HepG2 (cell line): ENCODE data around the gene DNAJC1. TPM values are rescaled to one million over a fixed set of nuclear protein-coding genes. Genes with fewer than 3 reads are reported as not detected.

ENCODE experiments used
- ATAC-seq: fragments of 200-7000 bp; cut with Tn5 transposase; 3 replicates; pipeline ENCODE4 v1.9.1; 2020; ENCODE audit warnings: mild to moderate bottlenecking, moderate library complexity
- BruUV-seq: library from RNA; stranded (reverse); fragments of 400-500 nt; replicated peaks from 2 replicates; lab custom pipeline; 2021; lab: Mats Ljungman, UMichigan
- CTCF ChIA-PET: fragments of 300-600 bp; formaldehyde crosslinking; extraction: SDS; loops from one replicate; lab custom pipeline; 2021; ENCODE audit warnings: low total read pairs, inconsistent platforms, low intra/inter-chr PET ratio; lab: Yijun Ruan, JAX
- POLR2A ChIA-PET: fragments of 350-600 bp; sonication (Branson Sonifier 250); formaldehyde crosslinking; loops from one replicate; lab custom pipeline; 2020; ENCODE audit warnings: antibody characterized with exemption, inconsistent platforms; lab: Yijun Ruan, JAX
- DNase-seq: peaks from one replicate; pipeline ENCODE4 v3.0.0-alpha.2; 2015; ENCODE audit warnings: low spot score
- FAIRE-seq: peaks from 3 replicates; lab custom pipeline; 2011; peaks lifted over from hg19 to GRCh38; lab: Jason Lieb, UNC
- H2AFZ ChIP-seq: one replicate; pipeline ENCODE4 v1.6.1; 2011; ENCODE audit warnings: low read length, inconsistent platforms
- H3K27ac ChIP-seq: fragments of 300-600 bp; 3 replicates; pipeline ENCODE4 v1.8.0; 2011; ENCODE audit warnings: mixed run types, mild to moderate bottlenecking, mixed read lengths, low read length, inconsistent platforms; ENCODE audit not compliant: insufficient read depth; ENCODE audit errors: extremely low read length
- H3K27me3 ChIP-seq, 2 experiments: fragments of 200-600 bp in 1 of 2; 2 replicates in 1 of 2; 3 replicates in 1 of 2; pipeline versions ENCODE4 v1.6.0 to v1.8.0; 2011; ENCODE audit warnings: low read length in 2 of 2, mild to moderate bottlenecking in 2 of 2, moderate library complexity in 2 of 2, inconsistent platforms in 1 of 2; ENCODE audit not compliant: insufficient read depth in 2 of 2, control insufficient read depth in 1 of 2
- H3K36me3 ChIP-seq, 2 experiments: fragments of 200-600 bp in 1 of 2; replicated peaks in 1 of 2; 2 replicates in 1 of 2; 3 replicates in 1 of 2; pipeline versions ENCODE4 v1.5.1 to v1.8.0; 2011; ENCODE audit warnings: low read length in 2 of 2, inconsistent platforms in 1 of 2; ENCODE audit not compliant: insufficient read depth in 2 of 2, control insufficient read depth in 1 of 2
- H3K4me1 ChIP-seq: 2 replicates; pipeline ENCODE4 v1.5.1; 2012; ENCODE audit warnings: low read length, inconsistent platforms; ENCODE audit not compliant: insufficient read depth
- H3K4me2 ChIP-seq: 2 replicates; pipeline ENCODE4 v1.6.0; 2011; ENCODE audit warnings: low read depth, low read length, inconsistent platforms
- H3K4me3 ChIP-seq, 3 experiments: fragments of 200-600 bp in 1 of 3; sonication (generic), shearing (Covaris generic) in 1 of 3; replicated peaks in 1 of 3; 2 replicates each; pipeline ENCODE4 v1.5.1; 2011 to 2016; ENCODE audit warnings: low read length in 3 of 3, inconsistent platforms in 2 of 3, low read depth in 2 of 3, mild to moderate bottlenecking in 2 of 3, control low read depth in 1 of 3, mixed read lengths in 1 of 3; ENCODE audit not compliant: insufficient read depth in 1 of 3
- H3K79me2 ChIP-seq: one replicate; pipeline ENCODE4 v1.6.1; 2011; ENCODE audit warnings: low read length, inconsistent platforms; ENCODE audit not compliant: insufficient read depth
- H3K9ac ChIP-seq: 2 replicates; pipeline ENCODE4 v1.6.0; 2011; ENCODE audit warnings: mild to moderate bottlenecking, low read depth, low read length, inconsistent platforms; ENCODE audit not compliant: insufficient read depth
- H3K9me3 ChIP-seq: 2 replicates; pipeline ENCODE4 v1.5.1; 2012; ENCODE audit warnings: mild to moderate bottlenecking, low read length
- H4K20me1 ChIP-seq: 2 replicates; pipeline ENCODE4 v1.6.0; 2011; ENCODE audit warnings: inconsistent platforms, mild to moderate bottlenecking, low read length, moderate library complexity; ENCODE audit not compliant: insufficient read depth
- CSRNP2 ChIP-seq: sonication (generic); formaldehyde crosslinking; conservative IDR thresholded peaks from 2 replicates; pipeline ENCODE4 v1.8.0; 2022; ENCODE audit warnings: low read depth, missing genetic modification reagents
- ETV6 ChIP-seq: sonication (generic); formaldehyde crosslinking; conservative IDR thresholded peaks from 2 replicates; pipeline ENCODE4 v1.4.0; 2020; ENCODE audit warnings: missing genetic modification reagents
- FOSL2 ChIP-seq: sonication (generic); formaldehyde crosslinking; IDR thresholded peaks from 2 replicates; pipeline ENCODE4 v1.4.0; 2020; ENCODE audit warnings: missing genetic modification reagents
- FOXA1 ChIP-seq, 2 experiments: fragments of 450-650 bp in 1 of 2; sonication (generic) in 1 of 2; formaldehyde crosslinking in 1 of 2; IDR thresholded peaks; 2 replicates each; pipeline versions ENCODE4 v1.4.0 to v1.6.1; 2016 to 2020; ENCODE audit warnings: missing genetic modification reagents in 1 of 2
- FOXM1 ChIP-seq: sonication (generic); formaldehyde crosslinking; IDR thresholded peaks from 2 replicates; pipeline ENCODE4 v1.5.0; 2020; ENCODE audit warnings: missing genetic modification reagents
- GFI1 ChIP-seq: sonication (generic); formaldehyde crosslinking; IDR thresholded peaks from 2 replicates; pipeline ENCODE4 v1.5.0; 2020; ENCODE audit warnings: missing genetic modification reagents, mild to moderate bottlenecking, borderline replicate concordance
- HNF4A ChIP-seq: sonication (generic); formaldehyde crosslinking; IDR thresholded peaks from 2 replicates; pipeline ENCODE4 v1.4.0; 2020; ENCODE audit warnings: missing genetic modification reagents
- KLF6 ChIP-seq: IDR thresholded peaks from 2 replicates; pipeline ENCODE4 v1.8.0; 2016; ENCODE audit warnings: missing biosample characterization, missing genetic modification reagents
- NCOA5 ChIP-seq: sonication (generic); formaldehyde crosslinking; IDR thresholded peaks from 2 replicates; pipeline ENCODE4 v1.4.0; 2020; ENCODE audit warnings: missing genetic modification reagents
- NFE2 ChIP-seq: sonication (generic); formaldehyde crosslinking; IDR thresholded peaks from 2 replicates; pipeline ENCODE4 v1.4.0; 2020; ENCODE audit warnings: missing genetic modification reagents
- RFX3 ChIP-seq: IDR thresholded peaks from 2 replicates; pipeline ENCODE4 v1.6.1; 2016; ENCODE audit warnings: missing biosample characterization, missing genetic modification reagents
- TAF1 ChIP-seq: sonication (generic); formaldehyde crosslinking; IDR thresholded peaks from 2 replicates; pipeline ENCODE4 v1.4.0; 2020; ENCODE audit warnings: missing genetic modification reagents
- TRIM24 ChIP-seq: sonication (generic); formaldehyde crosslinking; IDR thresholded peaks from 2 replicates; pipeline ENCODE4 v1.8.0; 2022; ENCODE audit warnings: mild to moderate bottlenecking, missing genetic modification reagents
- ZNF570 ChIP-seq: sonication (generic); formaldehyde crosslinking; IDR thresholded peaks from 2 replicates; pipeline ENCODE4 v1.4.0; 2020; ENCODE audit warnings: mild to moderate bottlenecking, missing genetic modification reagents, borderline replicate concordance
- WGBS: methylation state at CpG from one replicate; pipeline ENCODE4 v1.1.6; 2017; ENCODE audit warnings: low lambda C conversion rate; 5-methylcytosine and 5-hydroxymethylcytosine counted together
- in situ Hi-C: cut with HindIII; loops from 2 replicates; pipeline ENCODE4 v1.10.0; 2017; ENCODE audit warnings: low pct_unique_long_range_greater_than_20kb; ENCODE audit not compliant: extremely low pct_ligation_motif_present
- intact Hi-C: fragments of 100-400 bp; cut with micrococcal nuclease; formaldehyde crosslinking; loops from one replicate; pipeline ENCODE4 v1.10.0; 2022; ENCODE audit not compliant: unreplicated experiment
- polyA plus RNA-seq, 8 experiments: library from polyadenylated mRNA; depleted of rRNA in 3 of 8; stranded (reverse) in 7 of 8; unstranded in 1 of 8; fragments of >200 nt; fragmentation: Illumina TruSeq in 4 of 8; extraction: Trizol in 4 of 8; gene quantifications; 2 replicates each; pipeline versions ENCODE4 v1.2.1 to v1.2.3, GENCODE V29; 2011 to 2016; ENCODE audit warnings: low read depth in 4 of 8, missing spikeins in 1 of 8, mixed read lengths in 1 of 8; ENCODE audit not compliant: insufficient read depth in 1 of 8
- total RNA-seq, 5 experiments: library from RNA; depleted of rRNA; stranded (reverse); fragments of >200 nt; fragmentation: Illumina TruSeq; extraction: Trizol; gene quantifications; 2 replicates each; pipeline ENCODE4 v1.2.3, GENCODE V29; 2016; ENCODE audit warnings: low read depth in 1 of 5

DNAJC1 gene
- total and polyA plus RNA-seq, 2 of the 13 experiments (the other 11 are each of a cell fraction or from before 2014, with no cell fraction given) = 9.9 to 16.6 TPM

- in situ Hi-C loops = no loop called here
- POLR2A ChIA-PET = no interaction called here
- CTCF ChIA-PET = no interaction called here
Measured at GRCh38 chr10:21758239-21758638, 245.3 kb downstream of the DNAJC1 start.

More at GRCh38 chr10:21758239-21758638, 245.3 kb downstream of the DNAJC1 start:
- Histone ChIP-seq H3K9me3 (no peaks in the 10 kb centered on the region), H3K79me2 (no peaks in the 10 kb centered on the region), H3K4me3 (no peak overlapping the region), H3K36me3 (no peaks in the 10 kb centered on the region), H2AFZ (no peak overlapping the region), H3K4me2 (no peak overlapping the region), H3K27ac (no peak overlapping the region), H3K27me3 (no peaks in the 10 kb centered on the region), H4K20me1 (no peaks in the 10 kb centered on the region), H3K9ac (no peak overlapping the region), H3K4me1 (peaks cover 18% of the 10 kb centered on the region)
- TF ChIP-seq HNF4A (CRISPR knock-in tag) = no peak
- no peak for TF ChIP-seq FOSL2 (CRISPR knock-in tag)
- TF ChIP-seq FOXM1 (CRISPR knock-in tag) = no peak
- TF ChIP-seq NFE2 = no peak
- no peak for TF ChIP-seq GFI1 (CRISPR knock-in tag)
- TF ChIP-seq FOXA1 (IDR thresholded peaks at IDR 0.05) = no peak
- no peak for TF ChIP-seq FOXA1 (CRISPR knock-in tag; IDR thresholded peaks at IDR 0.05)
- TF ChIP-seq KLF6 = no peak
- no peak for TF ChIP-seq CSRNP2
- TF ChIP-seq ETV6 (CRISPR knock-in tag) = no peak
- no peak for TF ChIP-seq TAF1
- TF ChIP-seq NCOA5 (CRISPR knock-in tag) = no peak
- no peak for TF ChIP-seq ZNF570
- TF ChIP-seq RFX3 (CRISPR knock-in tag) = no peak
- no peak for TF ChIP-seq TRIM24 (CRISPR knock-in tag)
- WGBS = 97% methylated on average over 6 of the region's 14 CpGs
- BruUV-seq = no TSS peak
- intact Hi-C loops = no loop called here
- ATAC-seq (no peak), FAIRE-seq (no peak), DNase-seq (no peak)
